Gastrocnemius medialis (tissue), 4 donors: ENCODE results near the gene VPS37C. TPM values are rescaled to one million over a fixed set of nuclear protein-coding genes. Genes with fewer than 3 reads are reported as not detected.

Experiments
- ATAC-seq, 2 donors: fragments of 150-250 bp; one replicate each; pipeline ENCODE4 v1.9.1; 2016
- DNase-seq, 2 donors: peaks; one replicate each; pipeline ENCODE4 v3.0.0-alpha.2; 2019
- H3K27ac ChIP-seq, 4 donors: fragments of 200-600 bp; sonication (generic); 1 replicate in 1 of 4; 2 replicates in 3 of 4; pipeline ENCODE4 v1.5.1; 2016 to 2018; ENCODE audit warnings: mild to moderate bottlenecking in 2 of 4, moderate library complexity in 1 of 4
- H3K27me3 ChIP-seq, 3 donors: fragments of 200-600 bp; sonication (generic) in 2 of 3; 1 replicate in 1 of 3; 2 replicates in 2 of 3; pipeline versions ENCODE4 v1.5.1 to v1.6.0; 2016 to 2019; ENCODE audit warnings: mild to moderate bottlenecking in 1 of 3, moderate library complexity in 1 of 3
- H3K36me3 ChIP-seq, 2 donors: fragments of 200-600 bp; sonication (generic) in 1 of 2; one replicate each; pipeline ENCODE4 v1.5.1; 2017 to 2018
- H3K4me1 ChIP-seq, 2 donors: fragments of 200-600 bp; sonication (generic) in 1 of 2; one replicate each; pipeline ENCODE4 v1.5.1; 2016 to 2017; ENCODE audit warnings: mild to moderate bottlenecking in 2 of 2
- H3K4me3 ChIP-seq, 4 donors: fragments of 200-600 bp; sonication (generic) in 3 of 4; 1 replicate in 1 of 4; 2 replicates in 3 of 4; pipeline ENCODE4 v1.5.1; 2016 to 2019; ENCODE audit warnings: mild to moderate bottlenecking in 2 of 4
- H3K9me3 ChIP-seq, 3 donors: fragments of 200-600 bp; sonication (generic) in 2 of 3; 1 replicate in 1 of 3; 2 replicates in 2 of 3; pipeline ENCODE4 v1.5.1; 2016 to 2019
- POLR2A ChIP-seq, 2 donors: fragments of 450-650 bp; IDR thresholded peaks; one replicate each; pipeline ENCODE4 v1.6.1; 2017; ENCODE audit warnings: antibody characterized with exemption in 2 of 2, mild to moderate bottlenecking in 2 of 2, moderate library complexity in 2 of 2
- in situ Hi-C, 4 donors: fragments of 200-750 bp; cut with MboI; loops; one replicate each; pipeline versions ENCODE4 v1.15.0 to v1.8.0; 2017; ENCODE audit warnings: low sequenced_read_pairs in 4 of 4
- intact Hi-C: fragments of 100-400 bp; cut with DNase I; formaldehyde crosslinking; loops from one replicate; pipeline ENCODE4 v1.15.1; 2023; ENCODE audit warnings: low total_unique reads
- total RNA-seq, 4 donors: library from RNA; depleted of rRNA; stranded (reverse); fragments of >200 nt; gene quantifications; one replicate each; pipeline versions ENCODE4 v1.1.0 to v1.2.3, GENCODE V29; 2016
- TF ChIP-seq, protein P1 (sequence below), 5 experiments: fragments of 450-650 bp in 3 of 5; fragments of 200-600 bp in 2 of 5; sonication (generic) in 2 of 5; IDR thresholded peaks in 4 of 5; conservative IDR thresholded peaks in 1 of 5; 1 replicate in 4 of 5; 2 replicates in 1 of 5; pipeline ENCODE4 v1.5.1; 2016 to 2019; ENCODE audit warnings: antibody characterized with exemption in 5 of 5, mild to moderate bottlenecking in 3 of 5, moderate library complexity in 3 of 5

VPS37C gene
- total RNA-seq, 4 donors from 2014 or later, result 17.7 to 27.1 (median 23.5) TPM

DNA sequence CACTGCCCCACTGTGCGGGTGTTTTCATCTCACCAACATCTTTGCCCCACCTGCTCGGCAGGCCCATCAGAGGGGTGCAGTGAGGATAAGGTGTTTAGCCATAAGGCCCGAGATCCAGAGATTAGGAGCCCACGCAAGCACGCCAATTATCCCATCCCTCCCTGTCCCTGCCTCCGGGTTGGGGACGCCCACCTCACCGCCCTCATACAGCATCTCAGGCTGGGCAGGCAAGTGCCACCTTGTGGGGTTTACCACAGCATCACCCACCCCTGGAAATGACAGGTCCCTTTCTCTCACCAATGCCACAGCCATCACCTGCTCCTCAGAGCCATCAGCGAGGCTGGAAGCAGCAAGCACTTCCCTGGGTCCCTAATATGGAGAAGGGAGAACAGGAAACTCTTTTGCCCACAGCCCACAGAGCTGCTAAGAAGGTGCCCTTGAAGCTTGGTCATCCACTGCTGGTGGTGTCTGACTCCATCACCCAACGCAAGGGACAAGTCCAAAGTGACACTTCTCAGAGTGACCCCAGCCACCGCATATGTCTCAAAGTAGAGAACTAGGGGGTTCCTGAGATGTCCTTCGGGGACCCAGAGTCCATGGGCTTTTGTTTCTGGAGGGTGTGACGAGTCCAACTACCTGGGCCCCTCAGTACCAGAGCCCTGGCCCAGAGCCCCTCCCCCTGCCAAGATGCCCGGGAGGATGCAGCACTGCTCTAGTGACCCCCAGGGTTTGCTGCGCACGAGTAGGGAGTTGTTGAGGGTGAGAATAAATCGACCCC is 15.8 kb downstream of the VPS37C start:
- Histone ChIP-seq H3K4me1 (peaks cover 16 to 28% of the 10 kb centered on the region in 2 donors), H3K9me3 (no peaks in the 10 kb centered on the region), H3K4me3 (no peak overlapping the region), H3K27ac (no peak overlapping the region), H3K27me3 (no peaks in the 10 kb centered on the region), H3K36me3 (no peaks in the 10 kb centered on the region)
- TF ChIP-seq, protein P1, sequence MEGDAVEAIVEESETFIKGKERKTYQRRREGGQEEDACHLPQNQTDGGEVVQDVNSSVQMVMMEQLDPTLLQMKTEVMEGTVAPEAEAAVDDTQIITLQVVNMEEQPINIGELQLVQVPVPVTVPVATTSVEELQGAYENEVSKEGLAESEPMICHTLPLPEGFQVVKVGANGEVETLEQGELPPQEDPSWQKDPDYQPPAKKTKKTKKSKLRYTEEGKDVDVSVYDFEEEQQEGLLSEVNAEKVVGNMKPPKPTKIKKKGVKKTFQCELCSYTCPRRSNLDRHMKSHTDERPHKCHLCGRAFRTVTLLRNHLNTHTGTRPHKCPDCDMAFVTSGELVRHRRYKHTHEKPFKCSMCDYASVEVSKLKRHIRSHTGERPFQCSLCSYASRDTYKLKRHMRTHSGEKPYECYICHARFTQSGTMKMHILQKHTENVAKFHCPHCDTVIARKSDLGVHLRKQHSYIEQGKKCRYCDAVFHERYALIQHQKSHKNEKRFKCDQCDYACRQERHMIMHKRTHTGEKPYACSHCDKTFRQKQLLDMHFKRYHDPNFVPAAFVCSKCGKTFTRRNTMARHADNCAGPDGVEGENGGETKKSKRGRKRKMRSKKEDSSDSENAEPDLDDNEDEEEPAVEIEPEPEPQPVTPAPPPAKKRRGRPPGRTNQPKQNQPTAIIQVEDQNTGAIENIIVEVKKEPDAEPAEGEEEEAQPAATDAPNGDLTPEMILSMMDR (IDR thresholded peaks at IDR 0.05 in 4 of 5, conservative IDR thresholded peaks at IDR 0.05 in 1 of 5), result no peak
- no peak for TF ChIP-seq POLR2A (IDR thresholded peaks at IDR 0.05)
- ATAC-seq (no peak), DNase-seq (no peak)
- intact Hi-C loops, result no loop called here
- in situ Hi-C loops, result loop anchor here in 1 of 4 donors (25.0 kb wide), 1 partner anchor 308 kb away; the partner anchor contains the start of gene CCDC86

DNA sequence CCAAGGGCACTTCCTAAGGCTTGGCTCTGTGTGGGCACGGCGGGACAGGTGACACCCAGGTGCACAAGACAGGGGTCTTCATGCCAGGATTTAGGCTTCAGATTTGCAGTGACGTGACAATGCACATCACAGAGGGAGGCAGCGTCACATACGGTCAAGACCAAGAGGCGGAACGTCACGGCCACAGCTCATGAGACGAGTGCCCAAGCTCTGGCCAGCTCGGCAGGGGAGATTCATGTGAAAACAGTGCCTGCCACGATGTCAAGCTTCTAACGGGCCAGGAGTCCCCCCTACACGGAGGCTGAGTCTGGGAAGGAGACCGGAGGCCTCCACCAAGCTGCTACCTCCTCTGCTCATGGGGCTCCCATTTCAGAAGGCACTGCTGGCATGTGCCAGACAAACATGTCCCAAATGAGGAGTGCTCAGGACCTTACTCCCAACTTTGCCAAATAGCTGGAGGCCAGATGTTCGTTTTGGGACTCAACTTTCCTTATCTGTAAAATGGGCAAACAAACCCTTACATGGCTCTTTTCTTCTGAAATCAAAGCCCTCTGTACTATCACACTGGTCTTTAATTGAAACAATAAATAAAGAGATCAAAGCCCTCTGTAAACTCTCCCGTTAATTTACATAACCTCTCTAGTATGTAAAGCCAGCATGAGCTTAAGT is 16.6 kb downstream of the VPS37C start:
- no peaks in the 10 kb centered on the region for H3K9me3 ChIP-seq
- peaks cover 15 to 22% of the 10 kb centered on the region in 2 donors for H3K4me1 ChIP-seq
- intact Hi-C loops (no loop called here), in situ Hi-C loops (loop anchor here in 1 of 4 donors (25.0 kb wide), 1 partner anchor 307 kb away; the partner anchor contains the start of gene CCDC86)
- no peak for DNase-seq
- no peak for ATAC-seq
- H3K27me3 ChIP-seq, result no peaks in the 10 kb centered on the region
- TF ChIP-seq, protein P1 (IDR thresholded peaks at IDR 0.05 in 4 of 5, conservative IDR thresholded peaks at IDR 0.05 in 1 of 5), result no peak
- TF ChIP-seq POLR2A (IDR thresholded peaks at IDR 0.05), result no peak
- no peak overlapping the region for H3K4me3 ChIP-seq
- H3K36me3 ChIP-seq, result no peaks in the 10 kb centered on the region
- H3K27ac ChIP-seq, result no peak overlapping the region

DNA sequence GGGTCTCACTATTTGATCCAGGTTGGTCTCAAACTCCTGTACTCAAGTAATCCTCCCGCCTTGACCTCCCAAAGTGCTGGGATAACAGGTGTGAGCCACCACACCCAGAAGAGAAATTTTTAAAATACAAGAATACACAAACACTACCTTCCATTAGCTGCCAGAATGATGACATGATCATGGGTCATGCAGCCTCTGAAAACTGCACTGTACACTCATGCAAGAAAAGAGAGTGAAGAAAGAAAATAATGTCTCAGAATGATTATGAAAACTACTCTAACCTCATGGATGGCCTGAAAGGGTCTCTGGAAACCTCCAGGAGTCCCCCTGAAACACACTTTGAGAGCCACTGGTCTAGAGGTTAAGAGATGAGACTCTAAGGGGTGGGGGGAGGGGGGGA is 18.8 kb downstream of the VPS37C start:
- H3K27ac ChIP-seq, result no peak overlapping the region
- no peaks in the 10 kb centered on the region for H3K36me3 ChIP-seq
- in situ Hi-C loops, result loop anchor here in 1 of 4 donors (25.0 kb wide), 1 partner anchor 305 kb away; the partner anchor contains the start of gene CCDC86
- H3K4me1 ChIP-seq, result peaks cover 16 to 24% of the 10 kb centered on the region in 2 donors
- H3K9me3 ChIP-seq, result no peaks in the 10 kb centered on the region
- intact Hi-C loops, result no loop called here
- TF ChIP-seq, protein P1 (IDR thresholded peaks at IDR 0.05 in 4 of 5, conservative IDR thresholded peaks at IDR 0.05 in 1 of 5), result no peak
- no peak for TF ChIP-seq POLR2A (IDR thresholded peaks at IDR 0.05)
- no peaks in the 10 kb centered on the region for H3K27me3 ChIP-seq
- ATAC-seq, result no peak
- no peak overlapping the region for H3K4me3 ChIP-seq
- no peak for DNase-seq

DNA sequence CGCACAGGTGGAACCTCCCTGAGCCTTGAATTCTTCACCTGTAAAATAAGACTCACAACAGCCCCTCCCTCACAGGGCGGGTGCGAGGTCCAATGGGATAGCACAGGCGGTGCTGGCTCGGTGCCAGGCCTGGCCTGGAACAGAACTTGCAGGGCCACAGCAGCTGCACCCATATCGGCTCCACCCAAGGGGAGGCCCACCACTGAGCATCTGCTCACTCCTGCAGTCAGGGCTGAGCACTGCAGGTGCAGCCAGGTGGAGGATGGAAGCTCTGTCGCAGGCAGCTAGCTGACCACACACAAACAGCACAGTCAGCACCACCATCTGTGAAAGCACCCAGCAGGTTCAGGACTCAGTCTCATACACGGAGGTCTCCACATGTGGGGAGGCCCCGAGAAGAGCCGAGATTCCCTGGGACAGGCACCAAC is 19.6 kb downstream of the VPS37C start:
- DNase-seq, result no peak
- intact Hi-C loops, result no loop called here

More for the DNA sequence above, 19.6 kb downstream of the VPS37C start:
- Histone ChIP-seq H3K4me1 (peaks cover 16 to 21% of the 10 kb centered on the region in 2 donors), H3K4me3 (no peak overlapping the region), H3K9me3 (no peaks in the 10 kb centered on the region), H3K36me3 (no peaks in the 10 kb centered on the region), H3K27me3 (no peaks in the 10 kb centered on the region), H3K27ac (no peak overlapping the region)
- TF ChIP-seq POLR2A (IDR thresholded peaks at IDR 0.05), result no peak
- TF ChIP-seq, protein P1 (IDR thresholded peaks at IDR 0.05 in 4 of 5, conservative IDR thresholded peaks at IDR 0.05 in 1 of 5), result no peak
- ATAC-seq, result no peak
- in situ Hi-C loops, result loop anchor here in 1 of 4 donors (25.0 kb wide), 1 partner anchor 304 kb away; the partner anchor contains the start of gene CCDC86
